ENCODE results near the gene ZFYVE21. TPM values are rescaled to one million over a fixed set of nuclear protein-coding genes. Genes with fewer than 3 reads are reported as not detected.
"Not testable (repeated sequence)": the region's sequence is repeated elsewhere in the genome, so short reads cannot be mapped to it uniquely, and the experiment has no call there.

ZFYVE21 gene
- total RNA-seq, 1 experiment from 2014 or later: 66.2 TPM

DNA sequence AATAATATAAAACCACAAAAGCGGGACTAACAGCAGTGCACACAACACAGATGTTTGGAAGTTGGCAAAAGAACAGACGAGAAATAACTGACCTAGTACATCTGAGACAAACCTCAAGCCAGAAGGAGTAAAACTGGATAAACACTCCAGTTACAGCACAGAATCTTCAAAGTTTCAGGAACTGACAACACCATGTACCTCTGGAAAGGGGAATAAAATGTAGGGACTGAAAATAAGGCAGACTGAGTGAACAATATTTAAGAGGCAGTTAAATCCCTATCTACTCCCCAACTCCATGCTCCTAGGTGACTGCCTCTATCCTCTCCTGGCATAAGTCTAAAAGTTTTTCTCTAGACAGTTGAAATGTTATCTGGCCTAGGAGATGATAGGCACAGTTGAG is 57.9 kb downstream of the ZFYVE21 start:
- Mint-ChIP-seq H3K4me3 (ENCODE audit: unreplicated experiment) (no peak overlapping the region), H3K4me1 (ENCODE audit: low read depth, unreplicated experiment) (no peaks in the 10 kb centered on the region), H3K9me3 (ENCODE audit: unreplicated experiment) (no peaks in the 10 kb centered on the region), H3K27ac (ENCODE audit: unreplicated experiment) (no peak overlapping the region), H3K27me3 (ENCODE audit: insufficient read depth, unreplicated experiment) (no peaks in the 10 kb centered on the region), H3K36me3 (ENCODE audit: insufficient read depth, unreplicated experiment) (peaks cover 2% of the 10 kb centered on the region)
- DNase-seq: no peak
- ChIA-PET CTCF (no interaction called here), POLR2A (no interaction called here)
- TF ChIP-seq, protein P1, sequence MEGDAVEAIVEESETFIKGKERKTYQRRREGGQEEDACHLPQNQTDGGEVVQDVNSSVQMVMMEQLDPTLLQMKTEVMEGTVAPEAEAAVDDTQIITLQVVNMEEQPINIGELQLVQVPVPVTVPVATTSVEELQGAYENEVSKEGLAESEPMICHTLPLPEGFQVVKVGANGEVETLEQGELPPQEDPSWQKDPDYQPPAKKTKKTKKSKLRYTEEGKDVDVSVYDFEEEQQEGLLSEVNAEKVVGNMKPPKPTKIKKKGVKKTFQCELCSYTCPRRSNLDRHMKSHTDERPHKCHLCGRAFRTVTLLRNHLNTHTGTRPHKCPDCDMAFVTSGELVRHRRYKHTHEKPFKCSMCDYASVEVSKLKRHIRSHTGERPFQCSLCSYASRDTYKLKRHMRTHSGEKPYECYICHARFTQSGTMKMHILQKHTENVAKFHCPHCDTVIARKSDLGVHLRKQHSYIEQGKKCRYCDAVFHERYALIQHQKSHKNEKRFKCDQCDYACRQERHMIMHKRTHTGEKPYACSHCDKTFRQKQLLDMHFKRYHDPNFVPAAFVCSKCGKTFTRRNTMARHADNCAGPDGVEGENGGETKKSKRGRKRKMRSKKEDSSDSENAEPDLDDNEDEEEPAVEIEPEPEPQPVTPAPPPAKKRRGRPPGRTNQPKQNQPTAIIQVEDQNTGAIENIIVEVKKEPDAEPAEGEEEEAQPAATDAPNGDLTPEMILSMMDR (IDR thresholded peaks at IDR 0.05; ENCODE audit: insufficient read depth in 1 of 2, low read depth in 1 of 2, low read length in 1 of 2, severe bottlenecking in 1 of 2, unreplicated experiment in 1 of 2): no peak
- Histone ChIP-seq H3K4me1 (no peaks in the 10 kb centered on the region), H3K27me3 (replicated peaks; ENCODE audit: control insufficient read depth, insufficient read depth, low read length) (no peaks in the 10 kb centered on the region), H3K9me3 (no peaks in the 10 kb centered on the region), H3K36me3 (ENCODE audit: control insufficient read depth, insufficient read depth, low read length) (no peaks in the 10 kb centered on the region), H3K4me3 (ENCODE audit: low read depth, low read length) (no peak overlapping the region)
- no TSS peak for BruUV-seq (replicated peaks)
- intact Hi-C loops (cut with micrococcal nuclease; ENCODE audit: unreplicated experiment): no loop called here

DNA sequence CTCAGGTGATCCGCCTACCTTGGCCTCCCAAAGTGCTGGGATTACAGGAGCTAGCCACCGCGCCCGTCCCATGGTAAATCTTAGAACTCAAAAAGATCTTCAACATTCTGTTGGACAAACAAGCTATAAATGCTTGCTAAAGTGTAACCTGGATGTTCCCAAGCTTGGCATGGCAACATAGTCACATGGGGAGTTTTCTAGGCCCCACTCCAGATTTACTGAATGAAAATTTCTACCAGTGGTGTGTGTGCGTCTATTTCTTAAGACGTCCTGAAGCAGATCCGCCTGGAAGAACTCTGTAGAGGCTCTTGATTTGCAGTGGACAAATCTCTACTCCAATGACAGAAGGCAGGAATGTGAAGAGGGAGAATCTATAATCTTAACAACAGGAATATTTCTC is 59.9 kb downstream of the ZFYVE21 start:
- CTCF ChIA-PET: no interaction called here
- POLR2A ChIA-PET: no interaction called here

DNA sequence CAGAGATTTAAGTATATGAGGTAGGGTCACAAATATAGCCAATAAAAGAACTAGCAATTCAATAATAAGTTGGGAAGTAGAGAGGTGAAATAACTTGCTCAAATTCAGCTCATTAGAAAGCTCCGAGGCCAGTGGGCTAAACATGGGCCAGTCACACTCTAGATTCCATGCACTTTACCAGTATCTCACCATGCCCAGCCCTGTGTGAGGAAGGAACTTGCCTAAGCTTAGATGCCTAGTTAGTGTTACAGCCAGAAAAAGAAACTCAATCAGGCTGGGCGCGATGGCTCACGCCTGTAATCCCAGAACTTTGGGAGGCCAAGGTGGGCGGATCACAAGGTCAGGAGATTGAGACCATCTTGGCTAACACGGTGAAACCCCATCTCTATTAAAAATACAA is 60.7 kb downstream of the ZFYVE21 start:
- H3K36me3 Mint-ChIP-seq (ENCODE audit: insufficient read depth, unreplicated experiment); DNase-seq; H3K4me3 ChIP-seq (ENCODE audit: low read depth, low read length); H3K9me3 ChIP-seq; H3K27ac Mint-ChIP-seq (ENCODE audit: unreplicated experiment); H3K27me3 ChIP-seq (replicated peaks; ENCODE audit: control insufficient read depth, insufficient read depth, low read length); H3K36me3 ChIP-seq (ENCODE audit: control insufficient read depth, insufficient read depth, low read length); intact Hi-C loops (cut with micrococcal nuclease; ENCODE audit: unreplicated experiment); BruUV-seq (replicated peaks); POLR2A ChIA-PET; H3K4me1 ChIP-seq; CTCF ChIA-PET; H3K27me3 Mint-ChIP-seq (ENCODE audit: insufficient read depth, unreplicated experiment); H3K4me3 Mint-ChIP-seq (ENCODE audit: unreplicated experiment); H3K4me1 Mint-ChIP-seq (ENCODE audit: low read depth, unreplicated experiment); H3K9me3 Mint-ChIP-seq (ENCODE audit: unreplicated experiment): not testable (repeated sequence)

More for the DNA sequence above, 59.9 kb downstream of the ZFYVE21 start:
- BruUV-seq (replicated peaks): no TSS peak
- no peak for DNase-seq
- H3K4me1 Mint-ChIP-seq (ENCODE audit: low read depth, unreplicated experiment): no peaks in the 10 kb centered on the region
- Histone ChIP-seq H3K4me1 (no peaks in the 10 kb centered on the region), H3K27me3 (replicated peaks; ENCODE audit: control insufficient read depth, insufficient read depth, low read length) (no peaks in the 10 kb centered on the region), H3K4me3 (ENCODE audit: low read depth, low read length) (no peak overlapping the region), H3K9me3 (no peaks in the 10 kb centered on the region), H3K36me3 (ENCODE audit: control insufficient read depth, insufficient read depth, low read length) (no peaks in the 10 kb centered on the region)
- H3K4me3 Mint-ChIP-seq (ENCODE audit: unreplicated experiment): no peak overlapping the region
- intact Hi-C loops (cut with micrococcal nuclease; ENCODE audit: unreplicated experiment): no loop called here
- peaks cover 5% of the 10 kb centered on the region for H3K36me3 Mint-ChIP-seq (ENCODE audit: insufficient read depth, unreplicated experiment)
- H3K9me3 Mint-ChIP-seq (ENCODE audit: unreplicated experiment): no peaks in the 10 kb centered on the region
- H3K27me3 Mint-ChIP-seq (ENCODE audit: insufficient read depth, unreplicated experiment): no peaks in the 10 kb centered on the region
- TF ChIP-seq, protein P1 (IDR thresholded peaks at IDR 0.05; ENCODE audit: insufficient read depth in 1 of 2, low read depth in 1 of 2, low read length in 1 of 2, severe bottlenecking in 1 of 2, unreplicated experiment in 1 of 2): no peak
- no peak overlapping the region for H3K27ac Mint-ChIP-seq (ENCODE audit: unreplicated experiment)

DNA sequence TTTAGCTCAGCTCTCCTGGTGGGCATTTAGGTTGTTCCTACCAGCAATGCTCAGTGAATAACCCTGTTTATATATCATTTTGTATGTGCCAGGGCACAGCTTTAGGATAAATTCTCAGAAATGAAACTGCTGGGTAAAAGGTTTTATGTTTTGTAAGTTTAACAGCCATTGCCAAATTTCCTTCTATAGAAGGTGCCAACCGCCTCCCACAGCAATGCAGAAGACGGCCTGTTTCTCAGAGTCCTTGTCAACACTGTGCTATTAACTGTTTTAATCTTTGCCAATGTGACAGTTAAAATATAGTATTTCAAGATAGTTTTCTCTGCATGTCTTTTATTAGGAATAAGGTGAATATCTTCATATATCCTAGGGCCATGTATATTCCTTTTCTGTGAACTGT is 66.8 kb downstream of the ZFYVE21 start:
- CTCF ChIA-PET: no interaction called here
- POLR2A ChIA-PET: no interaction called here
- TF ChIP-seq, protein P1 (IDR thresholded peaks at IDR 0.05; ENCODE audit: insufficient read depth in 1 of 2, low read depth in 1 of 2, low read length in 1 of 2, severe bottlenecking in 1 of 2, unreplicated experiment in 1 of 2): no peak
- intact Hi-C loops (cut with micrococcal nuclease; ENCODE audit: unreplicated experiment): no loop called here
- Histone ChIP-seq H3K4me1 (no peaks in the 10 kb centered on the region), H3K36me3 (ENCODE audit: control insufficient read depth, insufficient read depth, low read length) (no peaks in the 10 kb centered on the region), H3K4me3 (ENCODE audit: low read depth, low read length) (no peak overlapping the region), H3K9me3 (no peaks in the 10 kb centered on the region), H3K27me3 (replicated peaks; ENCODE audit: control insufficient read depth, insufficient read depth, low read length) (no peaks in the 10 kb centered on the region)
- no peak for DNase-seq
- no peak overlapping the region for H3K4me3 Mint-ChIP-seq (ENCODE audit: unreplicated experiment)
- no peaks in the 10 kb centered on the region for H3K27me3 Mint-ChIP-seq (ENCODE audit: insufficient read depth, unreplicated experiment)
- no peaks in the 10 kb centered on the region for H3K4me1 Mint-ChIP-seq (ENCODE audit: low read depth, unreplicated experiment)
- H3K36me3 Mint-ChIP-seq (ENCODE audit: insufficient read depth, unreplicated experiment): peaks cover 5% of the 10 kb centered on the region
- no TSS peak for BruUV-seq (replicated peaks)
- no peaks in the 10 kb centered on the region for H3K9me3 Mint-ChIP-seq (ENCODE audit: unreplicated experiment)
- no peak overlapping the region for H3K27ac Mint-ChIP-seq (ENCODE audit: unreplicated experiment)

All from Caco-2 (cell line).